A673 (cell line): ENCODE measurements around the gene MACC1.

Experiments
- CTCF ChIP-seq: fragments of 300-800, 200-600 bp; sonication (generic); conservative IDR thresholded peaks from 2 replicates; pipeline ENCODE4 v1.5.1; 2017; ENCODE audit warnings: low read depth, mild to moderate bottlenecking, antibody characterized with exemption, low read length, moderate library complexity, mixed read lengths
- EZH2 ChIP-seq: fragments of 200-600 bp; sonication (generic); IDR thresholded peaks from 2 replicates; pipeline ENCODE4 v1.6.1; 2017; ENCODE audit warnings: borderline replicate concordance, low read depth, mild to moderate bottlenecking, mixed read lengths, antibody characterized with exemption, low read length; ENCODE audit not compliant: poor library complexity, severe bottlenecking

- TF ChIP-seq CTCF, result no peak
- TF ChIP-seq EZH2, result no peak
These were observed 27.3 kb upstream of the MACC1 start for GRCh38 chr7:20244334-20245120.
